GM19455 (cell line): ENCODE data around the gene USH1C.

Source experiments
- ATAC-seq: cut with Tn5 transposase; IDR thresholded peaks from one replicate; pipeline ENCODE4 v1.9.1; 2021; ENCODE audit not compliant: unreplicated experiment

Gene USH1C

DNA sequence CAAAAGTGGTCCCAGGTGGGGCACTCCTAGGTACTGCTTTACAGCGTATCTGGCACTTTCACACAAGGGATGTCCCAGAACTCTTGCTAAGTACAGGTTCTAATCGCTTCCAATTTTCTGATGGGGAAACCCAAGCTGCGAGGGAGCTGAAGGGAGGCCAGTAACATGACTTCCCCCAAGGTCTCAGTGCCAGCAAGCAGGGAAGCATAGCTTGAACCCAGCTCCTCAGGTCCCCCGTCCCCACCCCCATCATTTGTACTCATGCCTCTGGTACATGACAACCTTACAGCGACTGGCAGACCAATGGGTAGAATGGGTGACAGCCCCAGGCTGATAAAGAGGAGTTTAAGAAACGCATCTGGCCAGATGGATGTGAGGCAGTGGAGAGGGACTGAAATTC lies 66.9 kb downstream of the USH1C start:
- ATAC-seq, result no peak

GRCh38 chr11:17477084-17477333 lies 67.2 kb downstream of the USH1C start:
- no peak for ATAC-seq

GRCh38 chr11:17476317-17477083 lies 67.7 kb downstream of the USH1C start, which contains the start of gene ABCC8:
ABCC8 (minus strand) TSS chr11:17476845; CDS start chr11:17476776, 69 bp downstream.
- ATAC-seq, result no peak

GRCh38 chr11:17475666-17476316 lies 68.4 kb downstream of the USH1C start:
- ATAC-seq, result no peak

DNA sequence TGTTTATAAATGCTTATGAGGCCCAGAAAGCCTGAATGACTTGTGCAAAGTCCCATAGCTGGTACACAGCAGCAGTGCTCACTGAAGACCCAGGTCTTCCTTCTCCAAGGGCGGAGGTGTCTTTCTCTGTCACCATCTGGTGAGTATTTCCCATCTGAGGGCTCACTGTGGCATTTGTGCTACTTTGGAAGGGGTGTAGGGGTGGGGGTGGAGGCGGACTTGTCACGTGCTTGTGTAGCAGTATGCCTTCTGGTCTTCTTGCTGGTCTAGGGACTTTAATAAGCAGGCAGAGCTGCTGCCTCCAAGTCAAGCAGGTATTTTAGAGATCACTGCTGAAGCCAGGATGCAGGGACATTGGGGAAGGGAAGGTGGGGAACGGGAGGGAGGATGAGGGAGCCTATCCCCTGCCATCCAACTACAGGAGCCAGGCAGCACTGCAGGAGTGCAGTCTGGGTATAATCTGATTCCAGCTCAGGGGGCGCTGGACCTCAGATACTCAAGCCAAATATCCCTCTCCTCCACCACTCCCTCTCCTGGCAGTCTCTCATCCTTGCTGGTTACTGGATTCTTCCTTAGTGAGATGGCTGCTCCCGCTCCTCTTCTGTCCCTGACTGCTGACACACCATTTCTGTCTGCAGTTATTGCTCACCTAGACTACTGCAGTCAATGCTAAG lies 71.0 kb downstream of the USH1C start:
- no peak for ATAC-seq

GRCh38 chr11:17472467-17472866 lies 71.7 kb downstream of the USH1C start:
- no peak for ATAC-seq

GRCh38 chr11:17471501-17471900 lies 72.7 kb downstream of the USH1C start:
- ATAC-seq, result no peak

GRCh38 chr11:17469998-17470397 lies 74.2 kb downstream of the USH1C start:
- no peak for ATAC-seq

- ATAC-seq, result no peak
Observed at GRCh38 chr11:17468122-17468521, 76.1 kb downstream of the USH1C start.

GRCh38 chr11:17463546-17464174 lies 80.6 kb downstream of the USH1C start:
- no peak for ATAC-seq

GRCh38 chr11:17462940-17463339 lies 81.3 kb downstream of the USH1C start:
- no peak for ATAC-seq

DNA sequence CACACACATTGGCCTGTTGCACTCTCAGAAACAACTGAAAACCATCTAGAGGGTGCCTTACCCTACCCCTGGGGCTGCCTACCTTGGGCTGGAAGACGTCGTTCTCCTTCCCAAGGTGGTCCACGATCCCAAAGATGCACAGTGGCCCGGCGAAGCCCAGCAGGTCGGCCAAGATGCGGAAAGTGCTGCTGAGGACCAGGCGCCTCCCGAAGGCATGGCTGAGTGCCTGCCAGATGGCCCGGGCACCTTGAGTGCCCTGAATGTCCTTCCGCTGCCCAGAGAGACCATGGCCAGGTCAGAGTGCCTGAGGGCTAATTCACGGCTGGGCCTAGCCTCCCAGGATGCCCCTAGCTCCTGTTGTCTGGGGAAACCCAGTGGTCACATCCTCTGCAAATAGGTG lies 83.8 kb downstream of the USH1C start:
- no peak for ATAC-seq

DNA sequence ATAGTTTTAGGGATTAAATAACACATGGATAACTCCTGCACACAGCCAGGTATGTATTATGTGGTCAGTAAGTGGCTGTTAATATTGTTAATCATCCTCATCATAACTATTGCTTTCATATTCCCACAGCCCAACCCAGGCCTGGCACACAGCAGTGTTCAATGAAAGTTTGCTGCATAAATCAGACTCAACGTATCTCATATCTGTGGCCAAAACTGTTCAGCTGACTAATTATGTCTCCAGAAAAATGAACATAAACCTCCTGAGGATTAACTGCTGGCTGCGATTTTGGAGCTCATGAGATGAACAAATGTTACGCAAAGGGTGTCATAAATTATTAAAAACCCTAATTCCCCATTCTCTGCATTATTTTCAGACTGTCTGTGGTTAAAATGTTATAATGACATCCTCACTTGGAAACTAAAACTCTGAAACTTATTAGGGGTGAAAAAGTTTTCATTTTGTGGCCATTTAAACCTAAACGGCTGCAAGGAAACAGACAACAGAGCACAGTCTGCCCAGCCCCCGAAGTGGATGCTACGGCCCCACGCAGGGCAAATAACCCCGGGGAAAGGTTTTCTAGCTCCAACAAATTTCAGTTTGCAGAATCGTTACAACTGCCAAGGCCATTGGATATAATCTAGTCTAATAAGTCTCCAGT lies 84.8 kb downstream of the USH1C start:
- ATAC-seq, result no peak

GRCh38 chr11:17458268-17458667 lies 85.9 kb downstream of the USH1C start:
- ATAC-seq, result no peak

GRCh38 chr11:17457396-17458173 lies 86.6 kb downstream of the USH1C start:
- no peak for ATAC-seq

DNA sequence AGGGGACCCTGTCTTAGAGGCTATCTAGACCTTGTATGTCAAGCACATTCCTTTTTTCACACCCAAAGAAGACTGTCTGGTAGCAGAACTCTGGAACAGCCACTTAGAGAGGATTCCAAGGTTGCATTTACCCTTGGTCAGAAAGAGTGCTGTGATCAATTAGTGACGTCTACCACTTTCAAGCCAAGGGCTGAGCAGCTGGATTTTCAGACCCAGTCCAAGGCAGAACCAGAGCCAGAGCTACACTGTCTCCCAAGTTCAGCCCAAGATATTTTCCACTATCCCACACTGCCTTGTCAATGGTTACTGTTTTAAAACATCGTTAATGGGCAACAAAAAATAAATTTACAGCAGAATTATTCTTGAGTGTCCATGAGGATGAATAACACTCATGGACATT lies 91.5 kb downstream of the USH1C start:
- ATAC-seq, result no peak

- ATAC-seq, result no peak
Observed at GRCh38 chr11:17449158-17449557, 95.1 kb downstream of the USH1C start.

GRCh38 chr11:17446482-17446881 lies 97.7 kb downstream of the USH1C start:
- ATAC-seq, result no peak

DNA sequence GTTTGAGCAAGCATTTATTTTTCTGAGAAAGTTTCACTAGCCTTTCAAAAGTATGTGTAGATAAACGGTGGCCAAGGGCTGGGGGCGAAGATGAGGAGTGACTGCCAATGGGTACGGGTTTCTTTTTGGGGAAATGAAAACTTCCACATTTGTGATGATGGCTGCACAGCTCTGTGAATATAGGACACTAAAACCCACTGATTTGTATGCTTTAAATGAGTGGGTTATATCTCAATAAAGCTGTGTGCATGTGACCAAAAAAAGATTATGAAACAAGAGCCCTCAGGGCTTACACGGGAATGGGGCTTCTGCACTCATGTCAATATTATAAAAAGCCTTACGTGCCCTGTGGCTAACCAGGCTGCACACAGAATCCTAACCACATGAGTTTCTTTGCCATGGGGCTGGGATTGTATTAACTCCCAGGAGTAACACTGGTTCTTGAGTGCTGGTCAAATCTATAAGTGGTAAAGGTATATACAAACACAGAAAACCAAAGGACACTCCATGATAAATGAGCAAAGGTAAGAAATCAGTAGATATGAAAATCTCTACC lies 98.9 kb downstream of the USH1C start:
- no peak for ATAC-seq
